Activated naive CD8-positive, alpha-beta T cell (primary cell): ENCODE results near the gene ATP2C2.
"Not testable (repeated sequence)": the region's sequence is repeated elsewhere in the genome, so short reads cannot be mapped to it uniquely, and the experiment has no call there.

Source experiments
- H3K27ac Mint-ChIP-seq: one replicate; pipeline ENCODE4 v1.8.0; 2021; ENCODE audit warnings: mixed read lengths
- H3K27me3 Mint-ChIP-seq: one replicate; pipeline ENCODE4 v1.8.0; 2021; ENCODE audit warnings: mixed read lengths
- H3K36me3 Mint-ChIP-seq: one replicate; pipeline ENCODE4 v1.8.0; 2021; ENCODE audit warnings: mixed read lengths
- H3K4me1 Mint-ChIP-seq: one replicate; pipeline ENCODE4 v1.8.0; 2021; ENCODE audit warnings: low read depth, mixed read lengths
- H3K4me3 Mint-ChIP-seq: one replicate; pipeline ENCODE4 v1.8.0; 2021; ENCODE audit warnings: mild to moderate bottlenecking, mixed read lengths
- H3K9me3 Mint-ChIP-seq: one replicate; pipeline ENCODE4 v1.8.0; 2021; ENCODE audit warnings: low read depth, mixed read lengths

Gene ATP2C2

GRCh38 chr16:84410361-84411138 is 42.2 kb downstream of the ATP2C2 start:
- H3K4me1 Mint-ChIP-seq = no peaks in the 10 kb centered on the region
- H3K27ac Mint-ChIP-seq = no peak overlapping the region
- no peaks in the 10 kb centered on the region for H3K36me3 Mint-ChIP-seq
- no peak overlapping the region for H3K4me3 Mint-ChIP-seq
- peaks cover 13% of the 10 kb centered on the region for H3K27me3 Mint-ChIP-seq
- H3K9me3 Mint-ChIP-seq = no peaks in the 10 kb centered on the region

GRCh38 chr16:84411768-84412167 is 43.4 kb downstream of the ATP2C2 start:
- Mint-ChIP-seq H3K4me1 (no peaks in the 10 kb centered on the region), H3K27ac (no peak overlapping the region), H3K36me3 (no peaks in the 10 kb centered on the region), H3K9me3 (no peaks in the 10 kb centered on the region), H3K4me3 (no peak overlapping the region), H3K27me3 (peaks cover 12% of the 10 kb centered on the region)

GRCh38 chr16:84412262-84412661 is 43.9 kb downstream of the ATP2C2 start:
- no peak overlapping the region for H3K4me3 Mint-ChIP-seq
- no peaks in the 10 kb centered on the region for H3K36me3 Mint-ChIP-seq
- H3K27ac Mint-ChIP-seq = no peak overlapping the region
- H3K9me3 Mint-ChIP-seq = no peaks in the 10 kb centered on the region
- peaks cover 7% of the 10 kb centered on the region for H3K27me3 Mint-ChIP-seq
- H3K4me1 Mint-ChIP-seq = no peaks in the 10 kb centered on the region

- H3K9me3 Mint-ChIP-seq = no peaks in the 10 kb centered on the region
- H3K27ac Mint-ChIP-seq = no peak overlapping the region
- no peaks in the 10 kb centered on the region for H3K36me3 Mint-ChIP-seq
- H3K4me3 Mint-ChIP-seq = no peak overlapping the region
- peaks cover 3% of the 10 kb centered on the region for H3K27me3 Mint-ChIP-seq
- no peaks in the 10 kb centered on the region for H3K4me1 Mint-ChIP-seq
Observed at GRCh38 chr16:84413244-84414004, 45.1 kb downstream of the ATP2C2 start.

GRCh38 chr16:84414789-84415326 is 46.5 kb downstream of the ATP2C2 start:
- H3K27me3 Mint-ChIP-seq = no peaks in the 10 kb centered on the region
- no peaks in the 10 kb centered on the region for H3K36me3 Mint-ChIP-seq
- no peaks in the 10 kb centered on the region for H3K4me1 Mint-ChIP-seq
- H3K9me3 Mint-ChIP-seq = no peaks in the 10 kb centered on the region
- no peak overlapping the region for H3K4me3 Mint-ChIP-seq
- H3K27ac Mint-ChIP-seq = no peak overlapping the region

GRCh38 chr16:84416407-84417321 is 48.3 kb downstream of the ATP2C2 start:
- Mint-ChIP-seq H3K27me3 (no peaks in the 10 kb centered on the region), H3K4me3 (no peak overlapping the region), H3K9me3 (no peaks in the 10 kb centered on the region), H3K36me3 (no peaks in the 10 kb centered on the region), H3K27ac (no peak overlapping the region), H3K4me1 (no peaks in the 10 kb centered on the region)

- Mint-ChIP-seq H3K27ac (no peak overlapping the region), H3K4me1 (no peaks in the 10 kb centered on the region), H3K36me3 (no peaks in the 10 kb centered on the region), H3K27me3 (no peaks in the 10 kb centered on the region), H3K4me3 (no peak overlapping the region), H3K9me3 (no peaks in the 10 kb centered on the region)
Observed at GRCh38 chr16:84418056-84418849, 49.9 kb downstream of the ATP2C2 start.

- no peak overlapping the region for H3K27ac Mint-ChIP-seq
- no peaks in the 10 kb centered on the region for H3K4me1 Mint-ChIP-seq
- no peak overlapping the region for H3K4me3 Mint-ChIP-seq
- no peaks in the 10 kb centered on the region for H3K36me3 Mint-ChIP-seq
- no peaks in the 10 kb centered on the region for H3K27me3 Mint-ChIP-seq
- no peaks in the 10 kb centered on the region for H3K9me3 Mint-ChIP-seq
Observed at GRCh38 chr16:84419730-84420129, 51.4 kb downstream of the ATP2C2 start.

GRCh38 chr16:84420556-84420955 is 52.2 kb downstream of the ATP2C2 start:
- not testable (repeated sequence) for H3K27me3 Mint-ChIP-seq, H3K4me1 Mint-ChIP-seq, H3K4me3 Mint-ChIP-seq, H3K36me3 Mint-ChIP-seq, H3K27ac Mint-ChIP-seq, H3K9me3 Mint-ChIP-seq

GRCh38 chr16:84421081-84421937 is 53.0 kb downstream of the ATP2C2 start:
- H3K4me3 Mint-ChIP-seq = no peak overlapping the region
- H3K27ac Mint-ChIP-seq = no peak overlapping the region
- peaks cover 3% of the 10 kb centered on the region for H3K27me3 Mint-ChIP-seq
- no peaks in the 10 kb centered on the region for H3K4me1 Mint-ChIP-seq
- no peaks in the 10 kb centered on the region for H3K9me3 Mint-ChIP-seq
- no peaks in the 10 kb centered on the region for H3K36me3 Mint-ChIP-seq

GRCh38 chr16:84421938-84422220 is 53.5 kb downstream of the ATP2C2 start:
- H3K4me1 Mint-ChIP-seq = no peaks in the 10 kb centered on the region
- no peaks in the 10 kb centered on the region for H3K9me3 Mint-ChIP-seq
- H3K4me3 Mint-ChIP-seq = no peak overlapping the region
- no peaks in the 10 kb centered on the region for H3K36me3 Mint-ChIP-seq
- H3K27me3 Mint-ChIP-seq = peaks cover 3% of the 10 kb centered on the region
- no peak overlapping the region for H3K27ac Mint-ChIP-seq

GRCh38 chr16:84423416-84423837 is 55.1 kb downstream of the ATP2C2 start:
- H3K36me3 Mint-ChIP-seq = no peaks in the 10 kb centered on the region
- H3K9me3 Mint-ChIP-seq = no peaks in the 10 kb centered on the region
- no peaks in the 10 kb centered on the region for H3K4me1 Mint-ChIP-seq
- peaks cover 3% of the 10 kb centered on the region for H3K27me3 Mint-ChIP-seq
- no peak overlapping the region for H3K27ac Mint-ChIP-seq
- H3K4me3 Mint-ChIP-seq = no peak overlapping the region

GRCh38 chr16:84425696-84426095 is 57.4 kb downstream of the ATP2C2 start:
- H3K36me3 Mint-ChIP-seq = no peaks in the 10 kb centered on the region
- H3K27me3 Mint-ChIP-seq = peaks cover 5% of the 10 kb centered on the region
- no peaks in the 10 kb centered on the region for H3K4me1 Mint-ChIP-seq
- no peaks in the 10 kb centered on the region for H3K9me3 Mint-ChIP-seq
- no peak overlapping the region for H3K27ac Mint-ChIP-seq
- H3K4me3 Mint-ChIP-seq = no peak overlapping the region
